Measurements from ENCODE around the gene HSPA14.

- TF ChIP-seq USF2 (IDR thresholded peaks at IDR 0.05; ENCODE audit: low read depth, low read length), result no peak
- TF ChIP-seq, protein P1, sequence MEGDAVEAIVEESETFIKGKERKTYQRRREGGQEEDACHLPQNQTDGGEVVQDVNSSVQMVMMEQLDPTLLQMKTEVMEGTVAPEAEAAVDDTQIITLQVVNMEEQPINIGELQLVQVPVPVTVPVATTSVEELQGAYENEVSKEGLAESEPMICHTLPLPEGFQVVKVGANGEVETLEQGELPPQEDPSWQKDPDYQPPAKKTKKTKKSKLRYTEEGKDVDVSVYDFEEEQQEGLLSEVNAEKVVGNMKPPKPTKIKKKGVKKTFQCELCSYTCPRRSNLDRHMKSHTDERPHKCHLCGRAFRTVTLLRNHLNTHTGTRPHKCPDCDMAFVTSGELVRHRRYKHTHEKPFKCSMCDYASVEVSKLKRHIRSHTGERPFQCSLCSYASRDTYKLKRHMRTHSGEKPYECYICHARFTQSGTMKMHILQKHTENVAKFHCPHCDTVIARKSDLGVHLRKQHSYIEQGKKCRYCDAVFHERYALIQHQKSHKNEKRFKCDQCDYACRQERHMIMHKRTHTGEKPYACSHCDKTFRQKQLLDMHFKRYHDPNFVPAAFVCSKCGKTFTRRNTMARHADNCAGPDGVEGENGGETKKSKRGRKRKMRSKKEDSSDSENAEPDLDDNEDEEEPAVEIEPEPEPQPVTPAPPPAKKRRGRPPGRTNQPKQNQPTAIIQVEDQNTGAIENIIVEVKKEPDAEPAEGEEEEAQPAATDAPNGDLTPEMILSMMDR (conservative IDR thresholded peaks at IDR 0.05; ENCODE audit: low read depth, low read length), result no peak
- TF ChIP-seq CHD1 (IDR thresholded peaks at IDR 0.05; ENCODE audit: low read depth, low read length), result no peak
- no peak for TF ChIP-seq RFX5 (IDR thresholded peaks at IDR 0.05; ENCODE audit: low read depth, low read length)
- no peak for TF ChIP-seq POLR2A (IDR thresholded peaks at IDR 0.05; ENCODE audit: low read depth, low read length)
- no peak for TF ChIP-seq RCOR1 (IDR thresholded peaks at IDR 0.05; ENCODE audit: insufficient replicate concordance, low read length)
- no peak for TF ChIP-seq SMC3 (IDR thresholded peaks at IDR 0.05; ENCODE audit: low read depth, low read length)
- TF ChIP-seq MAFK (IDR thresholded peaks at IDR 0.05; ENCODE audit: low read depth, low read length), result no peak
- no peak for TF ChIP-seq ELK1 (IDR thresholded peaks at IDR 0.05; ENCODE audit: borderline replicate concordance, low read depth, low read length)
- no peak for TF ChIP-seq NFE2L2 (IDR thresholded peaks at IDR 0.05; ENCODE audit: low read depth, low read length)
- no peak for TF ChIP-seq RAD21 (IDR thresholded peaks at IDR 0.05; ENCODE audit: low read length)
- no peak for TF ChIP-seq CEBPB (IDR thresholded peaks at IDR 0.05; ENCODE audit: low read depth, low read length)
- TF ChIP-seq MXI1 (IDR thresholded peaks at IDR 0.05; ENCODE audit: borderline replicate concordance, low read depth, low read length), result no peak
- TF ChIP-seq BHLHE40 (IDR thresholded peaks at IDR 0.05; ENCODE audit: low read depth, low read length), result no peak
These were observed 66.8 kb downstream of the HSPA14 start for GRCh38 chr10:14904864-14905263.
